ENCODE results near the gene DNAH1.

GRCh38 chr3:52370531-52370930, 54.4 kb downstream of the DNAH1 start:
- no peak for TF ChIP-seq CTCF (IDR thresholded peaks at IDR 0.05)
- no peak for TF ChIP-seq POLR2AphosphoS5 (IDR thresholded peaks at IDR 0.05)
- TF ChIP-seq POLR2A (IDR thresholded peaks at IDR 0.05) = no peak
